GM19395 (cell line): Measurements from ENCODE around the gene TMEM175.
"Not testable (repeated sequence)": the region's sequence is repeated elsewhere in the genome, so short reads cannot be mapped to it uniquely, and the experiment has no call there.

Source experiments
- ATAC-seq: cut with Tn5 transposase; IDR thresholded peaks from one replicate; pipeline ENCODE4 v1.9.1; 2021; ENCODE audit warnings: mild to moderate bottlenecking, moderate library complexity; ENCODE audit not compliant: unreplicated experiment

Gene TMEM175

GRCh38 chr4:988726-989721 lies 56.8 kb downstream of the TMEM175 start:
- no peak for ATAC-seq

GRCh38 chr4:989722-990471 lies 57.6 kb downstream of the TMEM175 start:
- no peak for ATAC-seq

DNA sequence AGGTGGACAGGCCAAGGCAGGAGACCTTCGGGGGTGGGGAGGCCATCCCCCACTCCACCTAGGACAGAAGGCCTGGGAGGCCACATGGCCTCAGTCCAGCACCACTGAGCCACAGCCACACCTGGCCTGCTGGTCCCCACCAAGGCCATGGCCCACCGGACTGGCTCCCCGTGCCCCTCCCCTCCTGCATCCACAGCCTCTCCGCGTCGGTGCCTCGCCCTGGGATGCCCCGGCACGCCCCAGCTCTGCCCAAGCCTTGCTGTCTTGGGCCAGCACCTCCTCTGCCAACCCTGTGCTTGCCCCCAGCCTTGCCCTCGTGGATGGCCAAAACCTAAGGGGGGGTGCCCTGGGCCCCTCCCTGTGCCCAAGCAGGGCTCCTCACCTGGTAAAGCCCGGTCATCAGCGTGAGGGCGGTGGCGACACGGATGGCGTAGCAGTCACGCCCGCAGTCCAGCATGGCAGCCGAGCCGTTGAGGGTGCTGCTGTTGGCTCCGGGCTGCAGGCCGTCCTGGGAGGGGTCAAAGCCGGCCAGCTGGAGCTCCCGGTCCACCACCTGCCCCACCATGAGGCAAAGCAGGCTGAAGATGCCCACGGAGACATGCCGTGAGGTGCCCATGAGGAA lies 58.6 kb downstream of the TMEM175 start:
- no peak for ATAC-seq

GRCh38 chr4:991451-992296 lies 59.4 kb downstream of the TMEM175 start:
- ATAC-seq, result no peak

- ATAC-seq, result no peak
Measured at GRCh38 chr4:992297-993110, 60.2 kb downstream of the TMEM175 start.

- no peak for ATAC-seq
Measured at GRCh38 chr4:993111-994029, 61.1 kb downstream of the TMEM175 start, which contains the start of gene SLC26A1. TSS of gene SLC26A1 (minus strand) at chr4:993404. CDS start at chr4:991703, 1,701 bp downstream.

DNA sequence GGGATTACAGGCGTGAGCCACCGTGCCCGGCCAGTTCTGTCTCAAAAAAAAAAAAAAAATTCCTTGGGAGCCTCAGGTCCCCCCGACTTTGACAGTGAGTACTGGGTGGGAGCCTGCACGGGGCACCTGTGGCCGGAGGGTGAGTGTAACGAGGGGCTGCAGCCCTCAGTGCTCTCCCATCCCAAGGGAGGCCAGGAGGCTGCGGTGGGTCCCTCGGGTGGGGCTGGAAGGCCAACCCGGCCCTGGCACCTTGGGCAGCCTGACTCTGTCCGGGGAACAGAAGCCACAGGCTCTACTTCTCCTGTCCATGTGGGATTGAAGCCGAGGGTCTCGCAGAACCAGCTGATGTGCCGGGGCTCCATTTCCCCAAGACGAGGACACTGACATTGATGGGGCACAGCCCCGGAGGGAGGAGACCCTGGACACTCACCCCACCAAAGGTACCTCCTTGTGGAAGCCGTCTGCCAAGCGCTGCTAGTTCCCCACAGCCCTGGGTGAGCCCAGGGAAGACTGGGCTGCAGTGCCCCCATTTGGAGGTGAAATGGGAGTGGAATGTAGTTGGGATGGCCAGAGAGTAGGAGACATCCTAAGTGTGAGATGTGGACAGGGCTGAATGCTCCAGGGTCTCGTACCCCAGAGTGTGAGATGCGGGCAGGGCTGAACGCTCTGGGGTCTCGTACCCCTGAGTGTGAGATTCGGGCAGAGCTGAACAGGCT lies 63.2 kb downstream of the TMEM175 start:
- ATAC-seq, result no peak

- ATAC-seq, result no peak
Measured at GRCh38 chr4:996030-996996, 64.1 kb downstream of the TMEM175 start.

DNA sequence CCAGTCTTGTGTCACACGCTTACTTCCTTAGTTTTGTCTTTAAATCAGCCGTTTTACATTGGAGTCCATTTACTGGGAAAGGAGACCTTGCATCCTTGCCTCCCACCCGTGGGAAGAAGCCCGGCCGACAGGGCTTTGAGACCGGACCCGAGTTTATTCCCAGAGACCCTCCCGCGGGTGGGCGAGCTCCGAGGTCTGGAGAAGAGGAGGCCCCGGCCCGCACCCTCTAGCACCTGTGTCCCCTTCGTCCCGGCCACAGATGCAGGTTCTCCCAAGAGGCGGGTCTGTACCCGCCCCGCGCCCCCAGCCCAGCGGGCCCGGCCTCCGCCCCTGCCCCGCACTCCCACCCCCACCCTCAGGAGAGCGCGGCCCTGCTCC lies 64.7 kb downstream of the TMEM175 start:
- no peak for ATAC-seq

DNA sequence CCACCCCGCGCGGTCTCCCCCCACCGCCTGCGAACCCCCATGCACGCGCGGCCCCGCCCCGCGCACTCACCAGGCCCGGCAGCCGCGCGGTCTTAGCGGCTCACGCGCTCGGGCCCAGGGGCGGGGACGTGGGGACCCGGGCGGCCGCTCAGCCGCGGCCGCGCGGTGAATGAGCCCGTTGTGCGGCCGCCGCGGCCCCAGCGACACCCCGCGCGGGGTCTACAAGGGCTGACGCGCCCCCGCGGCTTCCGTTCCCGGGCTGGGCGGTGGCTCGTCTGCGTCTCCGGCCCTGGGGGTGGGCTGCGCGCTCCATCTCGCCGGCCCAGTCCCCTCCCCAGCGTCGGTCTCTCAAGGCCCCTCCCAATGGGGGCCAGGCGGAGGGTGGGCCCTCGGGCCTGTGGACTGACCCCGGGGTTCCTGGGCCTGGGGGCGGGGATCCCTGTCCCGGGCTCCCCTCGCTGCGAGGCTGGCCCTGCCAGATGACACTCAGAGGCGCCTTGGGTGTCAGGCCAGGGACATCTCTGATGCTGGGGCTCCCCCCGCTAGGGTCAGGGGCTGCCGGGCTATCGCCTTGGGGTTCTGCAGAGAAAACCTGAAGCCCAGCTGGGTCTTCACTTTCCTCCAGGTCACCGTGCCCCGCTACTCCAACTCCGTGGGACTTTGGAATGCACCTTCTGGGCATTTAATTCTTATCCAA lies 65.3 kb downstream of the TMEM175 start:
- no peak for ATAC-seq

- ATAC-seq, result no peak
Measured at GRCh38 chr4:998096-998691, 65.9 kb downstream of the TMEM175 start.

GRCh38 chr4:999240-999863 lies 67.1 kb downstream of the TMEM175 start:
- ATAC-seq, result not testable (repeated sequence)

DNA sequence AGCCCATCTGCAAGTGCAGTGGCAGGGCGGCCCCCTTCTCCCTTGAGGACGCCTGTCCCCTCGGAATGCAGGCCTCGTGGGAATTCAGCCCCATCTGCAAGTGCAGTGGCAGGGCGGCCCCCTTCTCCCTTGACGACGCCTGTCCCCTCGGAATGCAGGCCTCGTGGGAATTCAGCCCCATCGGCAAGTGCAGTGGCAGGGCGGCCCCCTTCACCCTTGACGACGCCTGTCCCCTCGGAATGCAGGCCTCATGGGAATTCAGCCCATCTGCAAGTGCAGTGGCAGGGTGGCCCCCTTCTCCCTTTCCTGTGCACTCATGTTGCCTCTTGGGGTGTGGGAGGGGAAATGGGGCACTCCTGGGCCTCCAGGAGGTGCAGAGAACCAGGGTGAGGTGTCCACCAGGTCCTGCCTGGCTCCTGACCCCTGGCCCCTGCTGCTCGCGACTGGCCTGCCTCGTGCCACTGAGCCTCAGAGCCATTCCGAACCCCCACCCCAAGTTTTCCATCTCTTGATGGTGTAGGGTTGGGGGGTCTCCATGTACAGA lies 67.7 kb downstream of the TMEM175 start:
- ATAC-seq, result no peak

DNA sequence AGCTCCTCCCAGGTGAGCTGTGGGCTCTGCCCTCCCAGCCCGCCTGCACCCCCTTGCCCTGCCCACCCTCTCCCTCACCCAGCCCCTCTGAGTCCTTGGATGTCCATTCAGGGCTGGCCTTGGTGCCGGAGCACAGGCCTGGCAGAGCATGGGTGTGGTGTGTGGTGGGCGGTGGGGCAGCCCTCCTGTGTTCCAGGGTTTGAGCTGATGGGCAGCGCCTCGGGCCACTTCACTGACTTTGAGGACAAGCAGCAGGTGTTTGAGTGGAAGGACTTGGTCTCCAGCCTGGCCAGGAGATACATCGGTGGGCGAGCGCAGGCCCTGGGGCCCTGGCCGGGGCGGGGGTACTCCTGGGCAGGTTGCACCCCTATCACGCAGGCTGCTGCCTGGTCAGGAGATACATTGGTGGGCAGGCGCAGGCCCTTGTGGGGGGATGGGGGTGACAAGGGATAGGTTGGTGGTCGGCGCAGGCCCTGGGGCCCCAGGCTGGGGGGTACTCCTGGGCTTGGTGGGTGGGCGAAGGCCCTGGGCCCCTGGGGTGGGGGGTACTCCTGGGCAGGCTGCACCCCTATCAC lies 68.5 kb downstream of the TMEM175 start:
- no peak for ATAC-seq
